Measurements from ENCODE around the gene NFIA.

The NFIA gene

DNA sequence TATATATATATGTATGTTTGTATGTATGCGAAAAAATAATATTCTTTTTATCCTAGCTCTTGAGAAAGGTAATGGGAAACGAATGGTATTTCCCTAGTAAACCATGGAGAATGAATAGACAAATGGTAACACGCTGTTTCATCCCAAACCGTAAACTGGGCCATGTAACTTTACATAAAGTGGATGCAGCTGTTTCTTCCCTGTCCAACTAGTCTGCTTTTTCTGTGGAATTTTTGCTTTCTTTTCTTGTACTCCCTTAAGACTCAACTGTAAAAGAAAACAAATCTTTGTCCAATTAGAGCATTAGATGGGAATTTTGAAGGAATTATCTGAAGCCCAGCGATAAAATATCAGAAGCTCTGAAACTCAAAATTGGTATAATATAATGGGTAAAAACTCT, 198.1 kb downstream of the NFIA start:
- no peak for DNase-seq

GRCh38 chr1:61282387-61282786, 200.0 kb downstream of the NFIA start:
- DNase-seq = no peak

DNA sequence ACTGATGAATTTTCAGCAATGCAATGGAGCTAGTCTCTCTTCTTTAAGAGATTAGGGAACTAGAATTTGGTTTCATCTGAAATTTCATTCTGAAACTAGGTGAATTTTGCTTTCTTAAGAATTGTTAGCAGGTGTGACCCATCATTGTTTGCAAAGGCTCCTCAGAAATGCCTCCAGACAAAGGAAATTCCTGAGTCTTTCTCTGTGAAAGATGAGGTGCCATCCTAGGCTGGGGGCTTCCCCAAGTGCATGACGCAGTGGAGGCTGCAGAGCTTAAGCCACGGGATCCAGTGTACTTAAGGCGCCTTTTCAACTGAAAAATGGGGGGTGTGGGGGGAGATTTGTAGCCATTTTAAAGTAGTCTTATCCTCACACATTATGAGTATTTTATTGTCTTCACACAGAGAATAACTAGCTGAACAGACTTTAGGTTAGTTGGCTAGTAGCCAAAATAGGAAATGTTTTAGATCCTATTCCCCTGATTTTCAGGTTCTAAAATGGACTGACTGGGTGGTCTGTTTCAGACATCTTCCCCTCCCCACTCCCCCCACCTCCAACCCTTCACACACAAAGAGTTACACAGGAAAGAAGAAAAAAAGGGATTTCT, 202.0 kb downstream of the NFIA start:
- no peak for DNase-seq

- no peak for DNase-seq
Measured at GRCh38 chr1:61284936-61285335, 202.6 kb downstream of the NFIA start.

- no peak for DNase-seq
Measured at GRCh38 chr1:61285371-61285885, 203.1 kb downstream of the NFIA start.

DNA sequence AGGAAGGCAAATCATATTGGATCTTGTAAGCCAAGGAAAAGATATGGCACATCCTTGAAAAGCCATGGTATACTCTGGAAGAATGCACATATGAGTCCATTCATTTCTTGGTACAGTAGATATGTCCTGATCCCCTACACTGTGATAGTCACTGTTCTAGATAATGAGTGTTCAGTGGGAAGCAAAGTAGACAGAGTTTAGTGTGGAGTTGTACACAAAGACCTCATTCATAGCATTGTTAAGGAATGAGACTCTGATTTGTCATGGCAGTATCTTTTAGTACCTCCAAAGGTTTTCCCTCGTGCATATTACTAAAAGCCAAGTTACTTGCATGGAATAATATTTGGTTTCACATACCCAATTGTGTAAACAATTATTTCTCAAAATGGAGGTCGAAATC, 204.7 kb downstream of the NFIA start:
- no peak for DNase-seq

GRCh38 chr1:61287734-61288133, 205.4 kb downstream of the NFIA start:
- DNase-seq = no peak

- no peak for DNase-seq
Measured at GRCh38 chr1:61289232-61290098, 207.1 kb downstream of the NFIA start.

DNA sequence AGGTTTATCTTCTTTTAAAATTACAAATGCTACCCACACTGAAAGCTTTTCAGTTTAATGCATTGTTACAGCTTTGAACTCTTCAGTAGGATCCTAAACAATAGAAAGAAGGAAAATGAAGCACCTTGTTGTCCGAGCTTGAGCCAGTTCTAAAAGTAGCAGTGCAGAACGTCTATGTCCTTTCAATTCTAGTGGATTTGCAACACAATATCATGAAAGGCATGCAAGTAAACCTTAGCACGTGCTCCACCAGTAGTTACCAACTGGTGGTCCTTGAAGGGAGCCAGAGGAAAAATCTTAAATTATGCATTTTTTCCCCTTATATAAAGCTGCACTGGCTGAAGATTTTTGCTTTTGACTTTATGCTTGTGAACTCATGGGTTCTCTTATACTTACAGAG, 208.2 kb downstream of the NFIA start:
- no peak for DNase-seq

DNA sequence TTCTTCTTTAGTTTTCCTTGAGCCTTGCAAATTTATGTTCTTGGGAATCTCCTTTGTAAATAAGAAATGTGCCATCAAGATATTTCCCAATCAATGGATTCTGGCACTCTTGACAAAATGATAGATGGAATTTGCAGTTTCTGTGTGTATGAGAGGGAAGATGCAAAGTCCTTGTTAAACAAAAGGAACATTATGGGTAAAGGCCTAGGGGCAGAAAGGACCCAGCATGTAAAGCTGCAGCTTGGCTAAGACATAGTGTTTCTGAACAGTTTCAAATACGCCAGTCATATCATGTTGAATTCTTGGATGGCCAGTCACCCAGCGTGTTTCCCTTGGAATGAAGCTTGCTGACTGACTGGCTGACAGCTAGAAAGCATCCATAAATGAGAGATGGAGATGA, 210.8 kb downstream of the NFIA start:
- DNase-seq = no peak

DNA sequence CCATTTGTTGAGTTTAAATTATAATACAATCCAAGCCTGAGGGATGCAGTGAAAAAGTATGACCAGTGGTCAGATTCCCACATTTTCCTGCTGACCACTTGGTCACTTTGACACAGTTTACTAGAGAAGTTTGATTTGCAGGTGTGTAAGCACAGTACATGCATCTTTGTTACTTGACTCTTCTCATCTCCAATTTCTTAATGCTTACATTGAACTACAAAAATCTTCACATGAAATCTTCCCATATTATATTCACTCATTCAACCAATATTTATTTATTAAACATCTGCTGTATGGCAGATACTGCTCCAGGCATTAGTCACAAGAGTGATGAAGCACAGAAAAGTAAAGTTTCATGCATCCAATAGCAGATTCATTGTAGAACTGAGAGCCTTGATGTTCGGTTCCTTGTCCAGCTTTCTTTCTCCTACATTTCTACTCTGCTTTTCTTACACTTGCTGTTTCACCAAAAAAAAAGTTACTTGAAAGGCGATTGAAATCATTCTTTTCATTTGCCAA, 211.7 kb downstream of the NFIA start:
- no peak for DNase-seq

GRCh38 chr1:61294930-61295329, 212.6 kb downstream of the NFIA start:
- DNase-seq = no peak

DNA sequence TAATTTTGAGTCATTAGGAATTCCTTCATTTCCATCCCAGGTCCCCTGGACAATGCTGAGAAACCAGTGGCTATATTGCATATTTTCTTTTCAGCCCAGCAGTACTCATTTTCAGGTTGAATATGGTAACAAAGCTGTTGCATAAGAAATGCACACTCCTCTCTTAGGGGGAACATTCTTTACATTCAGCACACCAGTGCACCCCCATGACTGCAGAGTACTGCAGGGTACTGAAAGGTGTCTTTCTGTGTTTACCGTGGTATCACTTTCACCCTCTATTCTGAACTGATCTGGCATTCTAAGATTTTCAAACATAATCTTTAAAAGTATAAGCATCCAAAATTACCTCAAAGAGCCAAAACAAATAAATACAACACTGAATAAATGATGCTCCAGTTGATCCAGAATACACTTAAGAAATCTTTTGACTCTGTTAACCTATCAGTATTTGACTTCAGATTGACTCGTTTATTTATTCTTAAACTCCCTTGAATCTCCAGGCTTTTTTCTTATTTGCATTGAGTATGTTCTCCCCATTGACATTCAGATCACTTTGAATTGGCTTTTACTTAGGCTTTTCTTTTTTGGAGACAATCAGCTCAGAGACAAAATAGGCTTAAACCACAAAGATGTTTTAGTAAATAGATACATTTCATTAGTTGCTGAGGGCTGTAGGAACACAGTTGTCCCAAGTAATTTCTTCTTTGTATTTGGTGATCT, 213.6 kb downstream of the NFIA start:
- DNase-seq = no peak

DNA sequence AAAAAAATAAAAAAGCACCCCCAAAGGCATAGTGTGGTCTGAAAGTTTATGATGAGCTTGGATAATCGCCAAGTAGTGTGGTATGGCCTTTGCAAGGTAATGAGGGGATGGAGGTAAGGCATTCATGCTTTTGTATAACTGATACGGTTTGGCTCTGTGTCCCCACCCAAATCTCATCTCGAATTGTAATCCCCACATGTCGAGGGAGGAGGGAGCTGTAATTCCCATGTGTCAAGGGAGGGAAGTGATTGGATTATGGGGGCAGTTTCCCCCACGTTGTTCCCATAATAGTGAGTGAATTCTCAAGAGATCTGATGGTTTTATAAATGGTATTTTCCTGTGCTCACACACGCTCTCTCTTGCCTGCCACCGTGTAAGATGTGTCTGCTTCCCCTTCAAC, 215.5 kb downstream of the NFIA start:
- no peak for DNase-seq

DNA sequence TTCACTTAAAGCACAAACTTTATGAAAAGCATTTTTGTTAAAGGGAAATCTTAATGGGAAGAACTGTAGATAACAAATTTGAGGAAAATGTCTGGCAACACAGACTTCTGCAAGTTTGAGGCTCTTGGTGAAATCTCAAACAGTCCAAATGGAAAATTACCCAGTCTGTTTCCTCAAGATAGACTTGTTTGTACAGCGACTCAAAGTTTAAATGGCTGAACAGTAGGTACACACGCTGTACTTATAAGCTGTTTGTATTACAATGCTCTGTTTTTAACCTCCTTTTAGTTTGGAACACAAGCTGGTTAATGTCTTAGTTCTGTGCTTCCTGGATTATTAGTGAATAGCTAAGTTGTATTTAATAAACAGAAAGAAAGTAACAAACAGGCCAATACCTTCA, 217.1 kb downstream of the NFIA start:
- DNase-seq = no peak

GRCh38 chr1:61300899-61301298, 218.5 kb downstream of the NFIA start:
- no peak for DNase-seq

- DNase-seq = no peak
Measured at GRCh38 chr1:61301824-61302657, 219.7 kb downstream of the NFIA start.

- no peak for DNase-seq
Measured at GRCh38 chr1:61307422-61308142, 225.2 kb downstream of the NFIA start.

DNA sequence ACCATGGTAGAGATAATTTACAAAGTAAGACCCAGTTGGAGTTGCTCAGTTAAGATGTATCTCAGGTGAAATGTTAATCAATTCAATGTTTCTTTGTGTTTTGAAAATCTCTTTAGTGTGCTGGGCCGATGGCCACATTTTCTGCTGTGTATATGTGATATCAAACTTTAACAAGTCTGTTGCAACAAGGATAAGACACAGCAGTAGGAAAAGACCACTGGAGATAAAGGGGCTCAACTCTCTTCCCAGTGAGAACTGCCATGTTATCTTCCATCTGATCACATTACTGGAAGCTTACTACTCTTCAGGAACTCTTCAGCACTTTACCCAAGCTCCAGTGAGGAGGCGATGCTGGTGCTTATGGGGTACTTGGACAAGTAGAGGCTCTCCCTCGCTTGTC, 227.7 kb downstream of the NFIA start:
- DNase-seq = no peak

DNA sequence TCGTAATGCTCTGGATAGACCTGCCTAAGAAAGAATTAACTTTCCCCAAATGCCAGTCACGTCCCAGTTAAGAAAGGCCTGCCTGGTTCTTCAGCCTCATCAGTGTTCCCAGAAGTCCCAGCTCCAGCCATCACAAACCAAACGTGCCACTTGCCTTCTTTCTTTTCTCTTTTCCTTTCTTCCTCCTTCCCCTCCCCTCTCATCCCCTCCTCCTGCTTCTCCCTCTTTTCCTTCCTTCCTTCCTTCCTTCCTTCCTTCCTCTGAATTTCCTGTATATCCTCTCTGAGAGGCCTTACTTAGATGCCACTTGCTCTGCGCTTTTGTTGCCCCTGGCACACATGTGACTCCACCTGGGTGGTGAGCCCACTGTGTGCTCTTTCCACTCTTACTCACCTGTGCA, 228.2 kb downstream of the NFIA start:
- DNase-seq = no peak

- no peak for DNase-seq
Measured at GRCh38 chr1:61313906-61314422, 231.6 kb downstream of the NFIA start.

DNA sequence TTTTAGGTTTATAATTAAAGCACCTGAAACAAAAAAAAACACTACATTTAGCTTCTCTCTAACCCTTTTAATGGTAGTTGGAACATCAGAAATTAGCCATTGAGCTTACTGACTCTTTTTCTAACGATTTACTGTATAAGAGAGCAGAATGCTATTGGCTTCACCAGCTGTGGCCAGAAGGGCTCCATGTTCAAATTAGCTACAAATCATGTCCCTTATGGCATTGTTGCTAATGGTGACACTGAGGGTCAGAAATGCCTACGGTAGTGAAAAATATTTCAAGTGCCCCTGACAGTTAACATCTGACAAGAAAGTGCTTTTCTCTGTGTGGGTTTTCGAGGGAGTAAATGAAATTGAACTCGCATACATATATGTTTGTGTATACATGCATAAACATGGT, 232.7 kb downstream of the NFIA start:
- no peak for DNase-seq

All from activated CD8-positive, alpha-beta memory T cell treated with anti-CD3 and anti-CD28 coated beads, Interleukin-2, amount 50 U/mL, for 48 hours (primary cell).